Measurements from ENCODE around the gene OR1J2. TPM values are rescaled to one million over a fixed set of nuclear protein-coding genes. Genes with fewer than 3 reads are reported as not detected.

Gene OR1J2
- total and polyA plus RNA-seq, 8 donors: 0.12 TPM; not detected in 7

DNA sequence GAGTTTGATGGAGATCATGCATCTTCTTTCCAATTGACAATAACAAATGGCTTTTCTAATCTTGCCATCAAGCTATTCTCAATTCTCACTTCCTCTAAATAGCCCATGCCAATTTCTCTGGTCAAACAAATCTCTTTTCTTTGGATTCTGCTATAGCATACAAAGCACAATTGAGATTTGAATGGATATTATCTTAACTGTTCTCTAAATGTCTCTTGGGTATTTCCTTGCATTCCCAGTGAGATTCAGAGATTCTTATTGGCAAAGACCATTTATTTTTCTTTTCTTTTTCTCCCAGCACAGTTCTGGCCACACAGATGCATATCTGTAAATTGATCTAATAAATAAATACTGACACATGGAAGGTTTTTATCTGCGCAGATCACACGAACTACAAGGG is 42.2 kb downstream of the OR1J2 start, which contains the start of gene OR1N2:
Gene OR1N2, plus strand, starts transcription at position 301 of the 400 bp plus-strand sequence. CDS start 100 bp downstream, outside the sequence.
- H3K4me1 ChIP-seq: no peaks in the 10 kb centered on the region
- intact Hi-C loops (cut with DNase I): no loop called here
- H3K27ac ChIP-seq: no peak within 1 kb of the TSS
- WGBS, 2 donors: 47% methylated on average over 2 of the region's 2 CpGs
- TF ChIP-seq, protein P1, sequence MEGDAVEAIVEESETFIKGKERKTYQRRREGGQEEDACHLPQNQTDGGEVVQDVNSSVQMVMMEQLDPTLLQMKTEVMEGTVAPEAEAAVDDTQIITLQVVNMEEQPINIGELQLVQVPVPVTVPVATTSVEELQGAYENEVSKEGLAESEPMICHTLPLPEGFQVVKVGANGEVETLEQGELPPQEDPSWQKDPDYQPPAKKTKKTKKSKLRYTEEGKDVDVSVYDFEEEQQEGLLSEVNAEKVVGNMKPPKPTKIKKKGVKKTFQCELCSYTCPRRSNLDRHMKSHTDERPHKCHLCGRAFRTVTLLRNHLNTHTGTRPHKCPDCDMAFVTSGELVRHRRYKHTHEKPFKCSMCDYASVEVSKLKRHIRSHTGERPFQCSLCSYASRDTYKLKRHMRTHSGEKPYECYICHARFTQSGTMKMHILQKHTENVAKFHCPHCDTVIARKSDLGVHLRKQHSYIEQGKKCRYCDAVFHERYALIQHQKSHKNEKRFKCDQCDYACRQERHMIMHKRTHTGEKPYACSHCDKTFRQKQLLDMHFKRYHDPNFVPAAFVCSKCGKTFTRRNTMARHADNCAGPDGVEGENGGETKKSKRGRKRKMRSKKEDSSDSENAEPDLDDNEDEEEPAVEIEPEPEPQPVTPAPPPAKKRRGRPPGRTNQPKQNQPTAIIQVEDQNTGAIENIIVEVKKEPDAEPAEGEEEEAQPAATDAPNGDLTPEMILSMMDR (IDR thresholded peaks at IDR 0.05): no peak
- no peak for FAIRE-seq
- H3K36me3 ChIP-seq: no peaks in the 10 kb centered on the region
- H3K27me3 ChIP-seq: no peaks in the 10 kb centered on the region
- no peak within 1 kb of the TSS for H3K4me3 ChIP-seq
- no peaks in the 10 kb centered on the region for H3K9me3 ChIP-seq
- DNase-seq: no peak
- no peak for ATAC-seq

Other genes with a start within 250 kb of the OR1J2 start
- gene RBM18, start 246.0 kb upstream of the OR1J2 start, total RNA-seq: 10 to 100 TPM in 1 of 6 donors, 1 to 10 TPM in 5; 5.0 to 10.5 (median 7.4) TPM
- 1 to 10 TPM; 1.7 to 4.9 TPM for gene RBM18, start 246.0 kb upstream of the OR1J2 start, polyA plus RNA-seq
- 10 to 100 TPM; 13.0 to 22.9 (median 17.5) TPM for gene MRRF, start 245.9 kb upstream of the OR1J2 start, total RNA-seq
- gene MRRF, start 245.9 kb upstream of the OR1J2 start, polyA plus RNA-seq: 10 to 100 TPM; 15.1 to 27.8 TPM
- gene PTGS1, start 139.8 kb upstream of the OR1J2 start, total RNA-seq: 1 to 10 TPM in 3 of 6 donors, under 1 TPM in 3; 0.32 to 9.9 (median 1.6) TPM
- 1 to 10 TPM in 1 of 2 donors, under 1 TPM in 1; 0.76 to 1.1 TPM for gene PTGS1, start 139.8 kb upstream of the OR1J2 start, polyA plus RNA-seq
- gene OR1J1, start 32.9 kb upstream of the OR1J2 start, total RNA-seq: not detected
- not detected for gene OR1J1, start 32.9 kb upstream of the OR1J2 start, polyA plus RNA-seq
- gene OR1J4, start 8.3 kb downstream of the OR1J2 start, total RNA-seq: not detected
- not detected for gene OR1J4, start 8.3 kb downstream of the OR1J2 start, polyA plus RNA-seq
- not detected for gene OR1N1, start 16.5 kb downstream of the OR1J2 start, total RNA-seq
- not detected for gene OR1N1, start 16.5 kb downstream of the OR1J2 start, polyA plus RNA-seq
- not detected for gene OR1N2, start 42.3 kb downstream of the OR1J2 start, total RNA-seq
- not detected for gene OR1N2, start 42.3 kb downstream of the OR1J2 start, polyA plus RNA-seq
- under 1 TPM in 1 of 6 donors, not detected in 5; 0.09 TPM for gene OR1L8, start 72.6 kb downstream of the OR1J2 start, total RNA-seq
- gene OR1L8, start 72.6 kb downstream of the OR1J2 start, polyA plus RNA-seq: under 1 TPM in 1 of 2 donors, not detected in 1; 0.05 TPM
- not detected for gene OR1Q1, start 103.9 kb downstream of the OR1J2 start, total RNA-seq
- gene OR1Q1, start 103.9 kb downstream of the OR1J2 start, polyA plus RNA-seq: not detected
- under 1 TPM in 1 of 6 donors, not detected in 5; 0.19 TPM for gene OR1B1, start 146.8 kb downstream of the OR1J2 start, total RNA-seq
- not detected for gene OR1B1, start 146.8 kb downstream of the OR1J2 start, polyA plus RNA-seq
- gene OR1L1, start 150.9 kb downstream of the OR1J2 start, total RNA-seq: not detected
- gene OR1L1, start 150.9 kb downstream of the OR1J2 start, polyA plus RNA-seq: not detected
- not detected for gene OR1L3, start 164.3 kb downstream of the OR1J2 start, total RNA-seq
- not detected for gene OR1L3, start 164.3 kb downstream of the OR1J2 start, polyA plus RNA-seq
- gene OR1L4, start 213.2 kb downstream of the OR1J2 start, total RNA-seq: not detected
- not detected for gene OR1L4, start 213.2 kb downstream of the OR1J2 start, polyA plus RNA-seq
- gene OR1L6, start 231.5 kb downstream of the OR1J2 start, total RNA-seq: not detected
- not detected for gene OR1L6, start 231.5 kb downstream of the OR1J2 start, polyA plus RNA-seq

Data from pancreas (tissue), 10 donors.